NCI-H510A (cell line): ENCODE measurements around the gene CLVS2.

Experiments
- DNase-seq: peaks from one replicate; lab custom pipeline; 2025; lab: John Stamatoyannopoulos, UW

The CLVS2 gene

GRCh38 chr6:122995921-122996793, at the start of gene CLVS2:
Gene CLVS2 (plus strand): TSS chr6:122996235. CDS start chr6:122997778, 1,543 bp downstream.
- DNase-seq: peak; percentile 31

- DNase-seq: no peak
These were observed 48.7 kb upstream of the CLVS2 start for GRCh38 chr6:122947355-122947754.

- DNase-seq: no peak
These were observed 42.3 kb upstream of the CLVS2 start for GRCh38 chr6:122953766-122954165.

- no peak for DNase-seq
These were observed 39.7 kb upstream of the CLVS2 start for GRCh38 chr6:122956376-122956775.

- no peak for DNase-seq
These were observed 33.9 kb upstream of the CLVS2 start for GRCh38 chr6:122962000-122962624.

GRCh38 chr6:122969999-122970533, 26.0 kb upstream of the CLVS2 start:
- no peak for DNase-seq

- no peak for DNase-seq
These were observed 18.9 kb upstream of the CLVS2 start for GRCh38 chr6:122977180-122977579.

- DNase-seq: no peak
These were observed 11.6 kb upstream of the CLVS2 start for GRCh38 chr6:122984393-122984792.

GRCh38 chr6:122994256-122994655, 1.8 kb upstream of the CLVS2 start:
- DNase-seq: no peak

GRCh38 chr6:122996794-122997505, 915 bp downstream of the CLVS2 start:
- no peak for DNase-seq

GRCh38 chr6:122997541-122998150, 1.6 kb downstream of the CLVS2 start:
- DNase-seq: no peak

GRCh38 chr6:122998403-122998975, 2.5 kb downstream of the CLVS2 start:
- no peak for DNase-seq

- DNase-seq: no peak
These were observed 4.3 kb downstream of the CLVS2 start for GRCh38 chr6:123000244-123000770.

- DNase-seq: no peak
These were observed 5.5 kb downstream of the CLVS2 start for GRCh38 chr6:123001540-123001939.

GRCh38 chr6:123007885-123008284, 11.8 kb downstream of the CLVS2 start:
- no peak for DNase-seq

- DNase-seq: no peak
These were observed 13.0 kb downstream of the CLVS2 start for GRCh38 chr6:123009059-123009458.

GRCh38 chr6:123014835-123015234, 18.8 kb downstream of the CLVS2 start:
- no peak for DNase-seq

- DNase-seq: no peak
These were observed 20.5 kb downstream of the CLVS2 start for GRCh38 chr6:123016431-123017103.

- no peak for DNase-seq
These were observed 21.2 kb downstream of the CLVS2 start for GRCh38 chr6:123017104-123017682.

GRCh38 chr6:123022975-123023374, 26.9 kb downstream of the CLVS2 start:
- no peak for DNase-seq
